CD4-positive, alpha-beta memory T cell (primary cell): ENCODE data around the gene TSR1. TPM values are rescaled to one million over a fixed set of nuclear protein-coding genes. Genes with fewer than 3 reads are reported as not detected.

Source experiments
- CTCF ChIA-PET: fragments of 350-600 bp; sonication (Branson Sonifier 250); formaldehyde crosslinking; loops from one replicate; lab custom pipeline; 2021; ENCODE audit warnings: inconsistent platforms; ENCODE audit not compliant: partially characterized antibody; lab: Charles Lee
- POLR2A ChIA-PET: fragments of 350-600 bp; sonication (Branson Sonifier 250); formaldehyde crosslinking; loops from one replicate; lab custom pipeline; 2021; ENCODE audit not compliant: partially characterized antibody; lab: Charles Lee
- DNase-seq, 5 donors: peaks; one replicate each; pipeline versions ENCODE4 v3.0.0 to v3.0.0-alpha.2; 2020 to 2022; ENCODE audit warnings: mixed read lengths in 1 of 5
- H3K27ac ChIP-seq: one replicate; pipeline ENCODE4 v1.7.0; 2013; ENCODE audit warnings: low read depth, low read length
- H3K27me3 ChIP-seq: 2 replicates; pipeline ENCODE4 v1.7.0; 2013; ENCODE audit warnings: mild to moderate bottlenecking, low read length, moderate library complexity; ENCODE audit not compliant: insufficient read depth
- H3K36me3 ChIP-seq: 2 replicates; pipeline ENCODE4 v1.7.0; 2013; ENCODE audit warnings: mild to moderate bottlenecking, low read length, moderate library complexity; ENCODE audit not compliant: insufficient read depth
- H3K4me1 ChIP-seq: 2 replicates; pipeline ENCODE4 v1.7.0; 2013; ENCODE audit warnings: mild to moderate bottlenecking, low read length, moderate library complexity; ENCODE audit not compliant: insufficient read depth
- H3K4me3 ChIP-seq, 2 donors: one replicate each; pipeline ENCODE4 v1.7.0; 2013; ENCODE audit warnings: low read length in 2 of 2, mild to moderate bottlenecking in 1 of 2
- H3K9me3 ChIP-seq, 2 donors: one replicate each; pipeline ENCODE4 v1.7.0; 2013; ENCODE audit warnings: low read length in 2 of 2, control low read depth in 1 of 2; ENCODE audit not compliant: control insufficient read depth in 1 of 2
- H3K27ac Mint-ChIP-seq, 7 donors: one replicate each; pipeline ENCODE4 v1.8.0; 2020 to 2021; ENCODE audit warnings: mixed read lengths in 7 of 7, mild to moderate bottlenecking in 6 of 7, inconsistent platforms in 3 of 7, moderate library complexity in 3 of 7
- H3K27me3 Mint-ChIP-seq, 2 donors: one replicate each; pipeline ENCODE4 v1.8.0; 2020 to 2021; ENCODE audit warnings: mixed read lengths in 2 of 2
- H3K36me3 Mint-ChIP-seq, 2 donors: one replicate each; pipeline ENCODE4 v1.8.0; 2020 to 2021; ENCODE audit warnings: mixed read lengths in 2 of 2, inconsistent platforms in 1 of 2, mild to moderate bottlenecking in 1 of 2
- H3K4me1 Mint-ChIP-seq, 4 donors: one replicate each; pipeline ENCODE4 v1.8.0; 2020 to 2021; ENCODE audit warnings: mixed read lengths in 4 of 4, mild to moderate bottlenecking in 1 of 4
- H3K4me3 Mint-ChIP-seq, 8 donors: one replicate each; pipeline ENCODE4 v1.8.0; 2020 to 2021; ENCODE audit warnings: mixed read lengths in 8 of 8, mild to moderate bottlenecking in 7 of 8, moderate library complexity in 6 of 8, inconsistent platforms in 3 of 8
- H3K9me3 Mint-ChIP-seq, 8 donors: one replicate each; pipeline ENCODE4 v1.8.0; 2020 to 2021; ENCODE audit warnings: mixed read lengths in 8 of 8, mild to moderate bottlenecking in 5 of 8, inconsistent platforms in 3 of 8, moderate library complexity in 1 of 8
- intact Hi-C: fragments of 100-400 bp; cut with micrococcal nuclease; formaldehyde crosslinking; loops from one replicate; pipeline ENCODE4 v1.15.1; 2023
- polyA plus RNA-seq, 2 donors: library from polyadenylated mRNA; unstranded; fragments of 300-500 nt; fragmentation: Illumina TruSeq; gene quantifications; one replicate each; pipeline ENCODE4 v1.2.3, GENCODE V29; 2021
- total RNA-seq, 2 experiments: library from RNA; stranded (reverse); gene quantifications; one replicate each; pipeline ENCODE4 v1.2.3, GENCODE V29; 2021

Gene TSR1
- total and polyA plus RNA-seq, 4 experiments from 2014 or later, result 14.3 to 31.7 (median 22.4) TPM

DNA sequence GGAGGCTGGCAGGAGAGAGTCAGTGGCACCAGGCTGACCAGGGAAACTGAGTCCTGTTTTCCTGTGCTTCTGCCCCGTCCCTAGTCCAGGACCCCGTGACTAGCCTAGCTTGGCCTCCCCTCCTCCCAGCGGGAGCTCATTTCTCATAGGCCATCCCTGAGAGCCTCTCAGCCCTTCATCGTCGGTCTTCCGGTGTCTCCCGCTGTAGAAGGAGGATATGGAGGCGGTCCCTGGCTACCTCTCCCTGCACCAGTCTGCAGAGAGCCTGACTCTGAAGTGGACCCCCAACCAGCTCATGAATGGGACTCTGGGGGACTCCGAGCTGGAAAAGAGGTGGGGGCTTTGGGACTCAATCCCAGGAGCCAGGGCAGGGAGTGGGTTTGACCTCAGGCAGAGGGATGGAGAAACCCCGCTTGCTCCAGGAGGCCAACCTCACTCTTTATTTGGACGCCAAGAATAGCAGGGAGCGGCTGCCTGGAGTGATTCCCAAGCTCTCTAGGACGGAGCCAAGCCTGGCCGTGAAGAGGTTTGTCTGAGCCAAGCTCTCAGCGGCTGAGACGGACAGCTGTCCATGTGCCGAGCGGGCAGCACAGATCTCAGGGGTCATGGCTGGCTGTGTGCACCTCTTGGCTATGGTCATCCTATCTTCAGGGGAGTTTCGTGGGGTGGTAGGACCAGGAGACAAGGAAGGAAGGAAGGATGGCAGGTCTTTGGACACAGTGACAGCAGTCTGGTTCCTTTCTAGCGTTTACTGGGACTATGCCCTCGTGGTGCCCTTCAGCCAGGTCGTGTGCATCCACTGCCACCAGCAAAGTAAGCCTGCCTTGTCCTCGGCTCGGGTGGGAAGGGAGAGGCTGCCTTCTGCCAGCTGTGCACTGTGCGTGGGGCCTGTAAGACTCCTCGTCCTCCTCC lies 27.9 kb upstream of the TSR1 start:
- H3K9me3 Mint-ChIP-seq, result no peaks in the 10 kb centered on the region
- no peak overlapping the region for H3K4me3 ChIP-seq
- ChIA-PET POLR2A (no interaction called here), CTCF (interaction anchor here (1.0 to 1.7 kb wide), 2 partner anchors 18 to 26 kb away, joined by 3 to 5 read pairs; no protein-coding TSS in a partner anchor)
- peaks cover 8 to 36% of the 10 kb centered on the region in 2 donors for H3K36me3 Mint-ChIP-seq
- H3K36me3 ChIP-seq, result peaks cover 19% of the 10 kb centered on the region
- H3K4me3 Mint-ChIP-seq, result no peak overlapping the region
- intact Hi-C loops, result no loop called here
- no peak overlapping the region for H3K27ac ChIP-seq
- H3K27me3 Mint-ChIP-seq, result no peaks in the 10 kb centered on the region
- no peaks in the 10 kb centered on the region for H3K27me3 ChIP-seq
- no peaks in the 10 kb centered on the region for H3K4me1 ChIP-seq
- H3K4me1 Mint-ChIP-seq, result no peaks in the 10 kb centered on the region
- H3K9me3 ChIP-seq, result no peaks in the 10 kb centered on the region
- no peak for DNase-seq
- no peak overlapping the region for H3K27ac Mint-ChIP-seq

DNA sequence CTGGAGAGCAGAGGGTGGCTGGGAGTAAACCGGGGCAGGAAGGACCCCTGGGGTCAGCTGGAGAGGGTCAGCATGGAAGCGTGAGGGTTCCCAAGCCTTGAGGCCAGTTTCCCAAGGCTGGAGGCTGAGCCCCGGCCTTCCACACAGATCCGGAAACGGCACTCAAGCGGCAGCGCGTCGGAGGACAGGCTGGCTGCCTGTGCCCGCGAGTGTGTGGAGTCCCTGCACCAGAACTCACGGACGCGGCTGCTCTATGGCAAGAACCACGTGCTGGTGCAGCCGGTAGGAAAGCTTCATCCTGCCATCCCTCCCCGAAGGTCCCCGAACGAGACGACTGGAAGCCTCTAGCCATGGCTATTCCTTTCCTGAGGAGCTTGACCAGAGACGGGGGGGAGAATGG lies 27.1 kb upstream of the TSR1 start:
- no peaks in the 10 kb centered on the region for H3K9me3 Mint-ChIP-seq
- intact Hi-C loops, result no loop called here

DNA sequence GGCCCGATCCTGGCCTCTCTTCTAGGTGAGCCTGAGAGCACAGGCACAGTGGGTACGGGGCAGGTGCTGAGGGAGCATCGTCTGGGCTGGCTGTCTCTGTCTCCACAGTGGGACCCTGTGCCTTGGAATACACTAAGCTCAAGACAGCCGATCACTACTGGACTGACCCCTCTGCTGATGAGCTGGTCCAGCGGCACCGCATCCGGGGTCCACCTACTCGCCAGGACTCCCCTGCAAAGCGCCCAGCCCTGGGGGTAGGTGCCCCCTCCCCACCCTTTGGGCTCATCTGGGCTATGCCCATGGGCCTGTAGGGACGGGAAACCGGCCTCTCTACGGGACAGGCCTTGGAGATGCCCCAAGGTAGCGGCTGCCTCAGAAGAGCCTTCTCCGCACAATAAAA lies 26.6 kb upstream of the TSR1 start:
- DNase-seq, result no peak
- Histone ChIP-seq H3K27me3 (no peaks in the 10 kb centered on the region), H3K36me3 (peaks cover 19% of the 10 kb centered on the region), H3K4me3 (no peak overlapping the region), H3K27ac (no peak overlapping the region), H3K4me1 (no peaks in the 10 kb centered on the region), H3K9me3 (no peaks in the 10 kb centered on the region)
- no peaks in the 10 kb centered on the region for H3K9me3 Mint-ChIP-seq
- H3K36me3 Mint-ChIP-seq, result peaks cover 6 to 35% of the 10 kb centered on the region in 2 donors
- ChIA-PET POLR2A (no interaction called here), CTCF (interaction anchor here (1.0 kb wide), 1 partner anchor 24 kb away, joined by 3 read pairs; no protein-coding TSS in a partner anchor)
- no peak overlapping the region for H3K4me3 Mint-ChIP-seq
- intact Hi-C loops, result no loop called here
- H3K4me1 Mint-ChIP-seq, result no peaks in the 10 kb centered on the region
- H3K27ac Mint-ChIP-seq, result no peak overlapping the region
- no peaks in the 10 kb centered on the region for H3K27me3 Mint-ChIP-seq

More for the DNA sequence above, 27.1 kb upstream of the TSR1 start:
- CTCF ChIA-PET, result interaction anchor here (1.0 kb wide), 1 partner anchor 25 kb away, joined by 3 read pairs; no protein-coding TSS in a partner anchor
- Mint-ChIP-seq H3K27ac (no peak overlapping the region), H3K36me3 (peaks cover 8 to 36% of the 10 kb centered on the region in 2 donors), H3K27me3 (no peaks in the 10 kb centered on the region), H3K4me3 (no peak overlapping the region), H3K4me1 (no peaks in the 10 kb centered on the region)
- Histone ChIP-seq H3K27ac (no peak overlapping the region), H3K36me3 (peaks cover 19% of the 10 kb centered on the region), H3K9me3 (no peaks in the 10 kb centered on the region), H3K4me1 (no peaks in the 10 kb centered on the region), H3K4me3 (no peak overlapping the region), H3K27me3 (no peaks in the 10 kb centered on the region)
- POLR2A ChIA-PET, result no interaction called here
- DNase-seq, result no peak

DNA sequence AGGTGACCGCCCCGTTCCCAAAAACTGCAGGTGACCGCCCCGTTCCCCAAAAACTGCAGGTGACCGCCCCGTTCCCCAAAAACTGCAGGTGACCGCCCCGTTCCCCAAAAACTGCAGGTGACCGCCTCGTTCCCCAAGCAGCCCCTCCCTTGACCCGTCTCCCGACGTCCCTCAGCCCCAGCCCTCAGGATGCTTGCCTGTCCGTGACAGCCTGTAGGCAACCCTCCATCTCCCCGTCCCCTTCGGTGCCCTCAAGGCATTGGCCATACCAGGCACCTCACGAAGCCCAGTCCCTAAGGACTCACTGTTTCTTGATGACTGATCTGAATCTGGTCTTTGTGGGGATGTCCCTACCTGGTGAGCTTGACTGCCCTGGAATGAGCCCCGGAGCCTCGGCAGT lies 26.2 kb upstream of the TSR1 start:
- Mint-ChIP-seq H3K4me1 (no peaks in the 10 kb centered on the region), H3K4me3 (no peak overlapping the region), H3K27ac (no peak overlapping the region), H3K9me3 (no peaks in the 10 kb centered on the region), H3K27me3 (no peaks in the 10 kb centered on the region), H3K36me3 (peaks cover 4 to 33% of the 10 kb centered on the region in 2 donors)
- ChIA-PET POLR2A (no interaction called here), CTCF (interaction anchor here (2.2 kb wide), 1 partner anchor 53 kb away, joined by 10 read pairs; no protein-coding TSS in a partner anchor)
- H3K4me1 ChIP-seq, result no peaks in the 10 kb centered on the region
- no peaks in the 10 kb centered on the region for H3K9me3 ChIP-seq
- intact Hi-C loops, result no loop called here
- DNase-seq, result no peak
- no peak overlapping the region for H3K27ac ChIP-seq
- H3K4me3 ChIP-seq, result no peak overlapping the region
- no peaks in the 10 kb centered on the region for H3K27me3 ChIP-seq
- peaks cover 19% of the 10 kb centered on the region for H3K36me3 ChIP-seq

DNA sequence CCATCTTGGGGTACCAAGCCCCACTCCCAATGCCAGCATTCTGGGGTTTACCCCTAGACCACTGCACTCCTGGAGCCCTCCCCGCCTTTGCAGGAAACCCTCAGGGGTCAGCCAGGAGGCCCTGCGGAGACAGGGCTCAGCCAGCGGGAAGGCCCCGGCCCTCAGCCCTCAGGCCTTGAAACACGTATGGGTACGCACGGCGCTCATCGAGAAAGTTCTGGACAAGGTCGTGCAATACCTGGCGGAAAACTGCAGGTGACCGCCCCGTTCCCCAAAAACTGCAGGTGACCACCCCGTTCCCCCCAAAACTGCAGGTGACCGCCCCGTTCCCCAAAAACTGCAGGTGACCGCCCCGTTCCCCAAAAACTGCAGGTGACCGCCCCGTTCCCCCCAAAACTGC lies 25.8 kb upstream of the TSR1 start:
- Mint-ChIP-seq H3K4me1 (no peaks in the 10 kb centered on the region), H3K36me3 (peaks cover 4 to 32% of the 10 kb centered on the region in 2 donors), H3K27ac (no peak overlapping the region), H3K9me3 (no peaks in the 10 kb centered on the region), H3K4me3 (no peak overlapping the region), H3K27me3 (no peaks in the 10 kb centered on the region)
- no peak overlapping the region for H3K4me3 ChIP-seq
- H3K27ac ChIP-seq, result no peak overlapping the region
- ChIA-PET POLR2A (no interaction called here), CTCF (interaction anchor here (1.4 to 2.2 kb wide), 2 partner anchors 9 to 54 kb away, joined by 4 to 10 read pairs; no protein-coding TSS in a partner anchor)
- intact Hi-C loops, result no loop called here
- no peaks in the 10 kb centered on the region for H3K9me3 ChIP-seq
- no peaks in the 10 kb centered on the region for H3K27me3 ChIP-seq
- DNase-seq, result no peak
- peaks cover 19% of the 10 kb centered on the region for H3K36me3 ChIP-seq
- no peaks in the 10 kb centered on the region for H3K4me1 ChIP-seq

DNA sequence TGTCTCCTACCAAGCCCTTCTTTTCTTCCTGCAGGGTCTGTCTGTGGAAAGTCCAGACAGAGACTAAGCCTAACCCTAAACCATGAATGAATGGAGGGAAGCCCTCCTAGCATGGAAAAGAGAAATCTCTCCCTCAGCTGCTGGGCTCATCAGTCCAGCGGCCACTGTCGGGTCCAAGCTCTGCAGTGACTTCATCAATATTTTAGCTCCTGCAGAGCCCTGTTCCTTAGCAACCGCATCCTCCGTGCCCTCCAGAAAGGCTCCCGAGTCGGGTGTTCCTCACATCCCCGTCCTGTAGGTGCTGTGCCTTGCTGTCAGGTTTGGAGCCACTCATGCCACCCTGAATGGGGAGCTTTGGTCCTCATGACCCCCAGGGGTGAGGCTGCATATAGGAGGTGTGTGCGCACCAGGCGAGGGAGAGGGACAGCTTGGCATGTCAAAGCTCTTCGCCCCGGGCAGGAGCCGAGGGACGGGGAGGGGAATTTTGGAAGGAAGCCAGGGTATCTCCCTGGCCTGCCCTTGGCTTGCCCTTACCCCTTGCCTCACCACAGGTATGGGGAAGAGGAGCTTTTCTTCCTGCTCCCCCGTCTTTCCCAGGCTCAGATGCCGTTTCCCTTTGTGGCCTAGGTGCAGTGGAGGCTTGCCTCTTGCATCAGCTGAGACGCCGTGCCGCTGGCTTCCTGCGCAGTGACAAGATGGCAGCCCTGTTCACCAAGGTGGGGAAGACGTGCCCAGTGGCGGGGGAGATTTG lies 24.9 kb upstream of the TSR1 start:
- Mint-ChIP-seq H3K9me3 (no peaks in the 10 kb centered on the region), H3K36me3 (peaks cover 4 to 26% of the 10 kb centered on the region in 2 donors), H3K27me3 (no peaks in the 10 kb centered on the region), H3K4me1 (no peaks in the 10 kb centered on the region), H3K27ac (no peak overlapping the region), H3K4me3 (no peak overlapping the region)
- Histone ChIP-seq H3K27ac (no peak overlapping the region), H3K36me3 (peaks cover 19% of the 10 kb centered on the region), H3K9me3 (no peaks in the 10 kb centered on the region), H3K27me3 (no peaks in the 10 kb centered on the region), H3K4me1 (no peaks in the 10 kb centered on the region), H3K4me3 (no peak overlapping the region)
- intact Hi-C loops, result no loop called here
- DNase-seq, result no peak
- ChIA-PET CTCF (interaction anchor here (0.6 to 2.2 kb wide), 4 partner anchors 9 to 55 kb away, joined by 3 to 10 read pairs (median 4); no protein-coding TSS in a partner anchor), POLR2A (interaction anchor here (1.2 kb wide), 1 partner anchor 25 kb away, joined by 5 read pairs; the partner anchor contains the start of gene TSR1)

DNA sequence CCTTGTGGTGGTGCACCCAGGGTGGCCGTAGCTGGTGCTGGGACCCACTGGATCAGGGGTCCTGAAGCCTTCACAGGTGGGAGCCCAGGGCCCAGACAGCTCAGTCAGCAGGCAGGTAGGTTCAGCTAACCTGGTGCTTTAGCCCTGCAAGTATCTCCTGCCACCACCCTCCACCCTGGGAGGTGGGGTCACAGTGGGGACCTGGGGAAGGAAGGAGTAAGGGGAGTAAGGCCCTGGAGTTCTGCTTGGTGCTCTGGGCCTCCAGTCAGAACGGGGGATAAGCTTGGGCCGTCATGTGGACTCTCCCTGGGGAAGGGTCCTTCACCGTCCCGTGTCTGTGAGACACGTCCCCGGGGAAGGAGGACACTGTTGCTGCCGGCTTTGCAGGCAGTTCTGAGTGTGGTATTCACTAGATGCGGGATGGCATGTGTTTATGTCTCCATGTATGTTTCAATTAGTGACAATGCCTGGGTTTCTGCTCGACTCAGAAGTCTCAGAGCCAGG lies 21.7 kb upstream of the TSR1 start:
- Mint-ChIP-seq H3K27ac (no peak overlapping the region), H3K36me3 (peaks cover 4 to 12% of the 10 kb centered on the region in 2 donors)
- POLR2A ChIA-PET, result no interaction called here

More for the DNA sequence above, 21.7 kb upstream of the TSR1 start:
- CTCF ChIA-PET, result no interaction called here
- intact Hi-C loops, result no loop called here
- DNase-seq, result no peak
- Histone ChIP-seq H3K27me3 (no peaks in the 10 kb centered on the region), H3K27ac (no peak overlapping the region), H3K4me1 (peaks cover 17% of the 10 kb centered on the region), H3K9me3 (no peaks in the 10 kb centered on the region), H3K4me3 (no peak overlapping the region), H3K36me3 (peaks cover 5% of the 10 kb centered on the region)
- H3K4me3 Mint-ChIP-seq, result no peak overlapping the region
- H3K4me1 Mint-ChIP-seq, result peaks cover 9 to 18% (median 15%) of the 10 kb centered on the region in 4 donors
- H3K27me3 Mint-ChIP-seq, result no peaks in the 10 kb centered on the region
- H3K9me3 Mint-ChIP-seq, result no peaks in the 10 kb centered on the region
